ENCODE results near the gene MALAT1.
A peak's percentile ranks its signal among the peaks of the same experiment; 100 is the strongest.

Gene MALAT1

GRCh38 chr11:65479184-65480145, 19.4 kb upstream of the MALAT1 start:
- no peak for DNase-seq

DNA sequence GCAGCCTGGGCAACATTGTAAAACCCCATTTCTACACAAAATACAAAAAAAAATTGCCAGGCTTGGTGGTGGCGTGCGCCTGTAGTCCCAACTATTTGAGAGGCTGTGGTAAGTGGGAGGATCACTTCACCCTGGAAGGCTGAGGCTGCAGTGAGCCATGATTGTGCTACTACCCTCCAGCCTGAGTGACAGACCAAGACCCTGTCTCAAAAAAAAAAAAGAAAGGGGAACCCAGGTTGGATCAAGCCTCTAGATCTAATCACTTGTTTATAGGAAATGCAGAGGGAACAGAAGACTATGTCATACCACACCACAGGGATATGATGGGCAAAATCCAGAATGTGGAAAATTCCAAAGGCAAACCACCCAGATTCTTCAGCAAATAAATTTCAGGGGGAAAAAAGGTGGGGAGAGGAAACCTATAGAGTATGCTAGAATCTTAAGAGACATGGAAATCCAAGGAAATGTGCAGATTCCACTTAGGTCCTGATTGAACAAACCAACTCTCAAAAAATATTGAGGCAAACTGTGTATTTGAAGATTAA, 16.5 kb upstream of the MALAT1 start:
- DNase-seq, result no peak

DNA sequence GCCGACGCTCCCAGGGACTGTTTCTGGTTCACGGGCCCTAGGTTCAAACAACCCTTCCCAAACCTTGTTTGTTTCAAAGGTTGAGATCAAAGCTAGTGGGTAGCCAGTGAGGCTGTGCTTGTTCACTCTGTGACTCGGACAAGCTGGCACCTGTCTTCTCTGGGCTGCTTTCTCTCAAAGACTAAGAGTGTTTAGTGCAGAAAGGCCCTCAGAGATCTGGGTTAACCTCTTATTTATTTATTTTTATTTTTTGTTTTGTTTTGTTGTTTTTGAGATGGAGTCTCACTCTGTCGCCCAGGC, 13.0 kb upstream of the MALAT1 start:
- no peak for DNase-seq

DNA sequence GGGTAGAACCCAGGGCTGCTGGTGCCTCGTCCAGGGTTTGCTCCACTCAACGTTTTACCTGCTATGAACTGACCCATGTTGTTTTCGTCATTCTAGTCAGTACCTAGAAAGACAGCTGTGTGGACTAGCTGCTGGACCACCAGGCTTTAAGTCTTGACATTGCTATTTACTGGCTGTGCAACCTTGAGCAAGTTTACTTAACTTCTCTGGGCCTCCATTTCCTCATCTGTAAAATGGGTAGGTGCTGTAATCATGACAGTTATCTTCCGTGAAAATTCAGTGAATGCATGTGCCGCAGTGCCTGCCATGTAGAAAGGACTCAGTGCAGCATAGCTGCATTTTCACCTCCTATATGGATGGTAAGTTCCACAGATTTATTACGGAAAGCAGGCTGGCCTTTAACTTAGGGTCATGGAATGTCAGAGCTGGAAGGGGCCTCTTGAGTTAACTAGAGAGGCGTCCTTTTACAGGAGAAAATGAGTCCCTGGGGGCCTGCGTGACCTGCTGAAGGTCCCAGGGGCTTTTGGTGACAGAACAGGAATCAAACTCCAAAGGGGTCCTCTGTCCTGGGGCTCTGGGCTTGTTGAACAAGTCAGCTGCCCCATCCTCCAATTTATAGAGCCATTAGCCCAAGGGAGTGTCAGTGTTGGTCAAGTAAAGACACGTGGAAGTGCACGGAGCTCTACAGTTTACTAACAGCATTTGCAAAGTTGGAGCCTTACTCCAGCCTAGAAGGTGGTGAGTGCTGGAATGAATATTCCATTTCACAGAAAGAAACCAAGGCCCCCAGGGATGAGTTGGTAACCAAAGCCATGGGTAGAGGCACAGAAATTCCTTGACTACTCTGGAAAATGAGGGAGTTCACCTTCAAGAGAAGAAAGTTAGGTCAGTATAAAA, 12.0 kb upstream of the MALAT1 start:
- no peak for DNase-seq

DNA sequence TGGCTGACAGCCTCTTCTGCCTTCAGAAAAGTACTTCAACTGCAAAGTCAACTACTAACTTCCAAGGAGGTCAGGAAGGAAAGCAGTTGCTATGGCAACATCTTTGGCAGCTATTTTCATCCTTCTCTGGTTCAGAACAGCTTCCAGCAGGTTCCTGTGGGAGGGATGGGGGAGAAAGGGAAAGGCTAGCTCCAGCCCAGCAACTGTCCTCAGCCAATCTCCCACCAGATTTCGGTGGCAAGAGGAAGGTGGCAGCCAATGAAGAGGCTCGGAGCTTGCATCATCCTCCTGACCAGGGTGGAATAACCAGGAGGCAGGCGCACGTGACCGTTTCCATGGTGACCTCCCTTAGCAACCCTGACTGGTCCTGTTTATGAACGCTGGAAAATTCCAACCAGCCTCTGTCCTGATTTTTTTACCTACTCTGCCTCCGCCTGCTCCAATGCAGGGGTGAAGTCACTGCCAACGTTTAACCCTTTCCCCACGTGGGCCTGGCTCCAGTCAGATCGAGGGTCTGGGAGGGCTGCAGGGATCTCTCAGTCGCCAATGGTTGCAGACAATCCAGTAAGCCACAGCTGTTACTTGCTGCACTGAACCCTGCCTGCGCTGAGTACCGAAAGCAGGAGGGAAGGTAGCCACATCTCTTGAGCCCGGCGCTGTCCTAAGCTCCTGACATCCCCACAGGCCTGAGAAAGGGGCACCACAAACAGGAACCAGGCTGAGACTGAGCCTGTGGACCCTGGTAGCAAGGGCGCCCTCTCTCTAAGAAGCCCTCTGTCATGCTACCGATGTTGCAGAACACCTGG, 11.2 kb upstream of the MALAT1 start:
- DNase-seq, result no peak

DNA sequence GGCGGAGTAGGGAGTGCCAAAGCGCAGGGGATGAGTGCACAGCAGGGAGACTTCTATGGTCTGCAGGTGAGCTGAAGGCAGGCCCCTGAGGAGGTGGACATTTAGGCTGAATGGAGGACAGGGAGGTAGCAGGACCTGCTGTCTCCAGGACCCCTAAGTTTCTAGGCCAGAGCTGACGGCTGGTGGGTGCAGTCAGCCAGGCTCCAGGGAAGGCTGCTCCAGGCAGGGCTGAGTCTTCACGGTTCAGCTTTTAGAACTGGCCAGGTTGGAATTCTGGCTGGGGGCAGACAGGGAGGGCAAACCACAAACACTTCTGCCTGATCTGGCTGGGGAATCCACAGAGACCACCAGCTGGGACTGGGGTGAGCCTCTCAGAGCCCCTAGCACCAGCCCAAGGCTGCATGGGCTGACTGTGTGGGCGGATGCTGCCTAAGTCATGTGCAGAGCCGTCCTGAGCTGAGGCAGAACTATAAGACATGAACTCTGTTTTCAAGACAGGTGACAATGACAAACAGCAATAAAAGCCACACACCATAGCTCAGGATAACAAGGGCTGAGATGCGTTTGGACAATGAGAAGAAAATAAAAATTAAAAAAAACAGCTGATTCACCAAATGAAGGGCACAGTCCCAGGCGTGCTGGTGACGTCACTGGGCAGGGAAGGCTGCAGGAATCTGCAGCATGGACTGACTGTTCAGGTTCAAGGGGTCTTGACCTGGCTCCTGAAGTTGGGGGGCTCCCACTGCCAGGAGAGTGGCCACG, 10.4 kb upstream of the MALAT1 start:
- no peak for DNase-seq

GRCh38 chr11:65489035-65489705, 9.7 kb upstream of the MALAT1 start:
- no peak for DNase-seq

DNA sequence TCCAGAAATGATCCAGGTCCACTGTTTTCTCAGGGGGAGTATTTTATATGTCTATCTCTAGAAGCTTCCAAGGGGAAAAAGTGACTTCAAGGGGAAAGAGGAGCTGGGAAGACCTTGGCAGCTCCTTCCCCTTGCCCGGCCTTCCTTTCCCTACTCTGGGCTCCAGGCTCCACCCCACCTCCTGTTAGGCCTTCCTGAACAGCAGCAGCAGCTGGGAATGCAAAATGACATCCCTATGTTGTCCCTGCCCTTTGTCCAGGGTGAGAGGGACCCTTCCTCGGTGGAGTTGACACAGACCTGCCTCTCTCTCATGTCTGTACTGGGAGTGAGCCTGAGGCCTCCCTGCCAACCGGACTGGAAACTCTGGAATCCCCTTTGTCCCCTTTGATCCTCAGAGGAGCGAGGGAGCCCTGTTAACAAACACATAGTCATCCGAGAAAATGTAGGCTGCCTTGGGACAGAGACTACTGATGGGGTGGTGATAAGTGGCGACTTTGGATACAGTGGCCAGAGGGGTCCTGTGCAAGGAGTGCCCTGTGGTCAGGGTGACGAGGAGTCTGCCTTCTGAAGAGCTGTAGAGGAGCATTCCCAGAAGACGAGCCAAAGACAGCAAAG, 9.0 kb upstream of the MALAT1 start:
- DNase-seq, result no peak

- no peak for DNase-seq
These were observed 7.7 kb upstream of the MALAT1 start for GRCh38 chr11:65491163-65491465.

- no peak for DNase-seq
These were observed 7.0 kb upstream of the MALAT1 start for GRCh38 chr11:65491614-65492386.

GRCh38 chr11:65492387-65492636, 6.5 kb upstream of the MALAT1 start:
- no peak for DNase-seq

DNA sequence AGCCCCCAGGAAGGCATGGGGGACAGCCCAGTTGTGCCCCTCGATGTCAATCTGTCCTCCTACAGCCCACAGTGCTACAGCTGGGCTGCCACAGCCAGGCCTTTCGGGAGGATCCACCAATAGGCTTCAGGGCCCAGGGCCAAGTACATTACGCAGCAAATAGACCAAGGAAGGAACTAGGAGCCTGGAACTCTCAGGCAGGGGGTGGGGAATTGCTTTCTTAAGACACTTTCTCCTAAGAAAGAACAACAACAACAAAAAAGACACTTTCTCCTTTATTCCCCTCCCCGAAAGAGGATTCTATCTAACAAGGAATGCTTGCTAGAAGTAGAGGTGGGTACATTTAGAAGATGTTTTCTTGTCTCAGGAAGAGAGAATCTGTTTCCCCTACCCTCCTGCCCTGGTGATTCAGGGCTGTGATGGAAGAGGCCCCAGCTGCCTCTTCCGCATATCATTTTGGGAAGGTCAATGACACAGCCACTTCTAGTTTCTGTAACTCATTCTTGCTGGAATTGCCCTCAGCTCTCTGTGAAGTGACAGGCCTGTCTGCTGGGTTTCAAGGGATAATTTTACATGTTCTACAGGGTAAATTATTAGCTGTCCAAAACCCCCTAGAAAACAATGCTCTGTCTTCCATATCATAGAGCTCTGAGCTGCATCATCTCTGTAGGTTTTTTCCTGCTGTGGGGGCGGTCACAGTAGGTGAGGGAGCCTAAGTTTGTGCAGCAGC, 6.0 kb upstream of the MALAT1 start:
- no peak for DNase-seq

DNA sequence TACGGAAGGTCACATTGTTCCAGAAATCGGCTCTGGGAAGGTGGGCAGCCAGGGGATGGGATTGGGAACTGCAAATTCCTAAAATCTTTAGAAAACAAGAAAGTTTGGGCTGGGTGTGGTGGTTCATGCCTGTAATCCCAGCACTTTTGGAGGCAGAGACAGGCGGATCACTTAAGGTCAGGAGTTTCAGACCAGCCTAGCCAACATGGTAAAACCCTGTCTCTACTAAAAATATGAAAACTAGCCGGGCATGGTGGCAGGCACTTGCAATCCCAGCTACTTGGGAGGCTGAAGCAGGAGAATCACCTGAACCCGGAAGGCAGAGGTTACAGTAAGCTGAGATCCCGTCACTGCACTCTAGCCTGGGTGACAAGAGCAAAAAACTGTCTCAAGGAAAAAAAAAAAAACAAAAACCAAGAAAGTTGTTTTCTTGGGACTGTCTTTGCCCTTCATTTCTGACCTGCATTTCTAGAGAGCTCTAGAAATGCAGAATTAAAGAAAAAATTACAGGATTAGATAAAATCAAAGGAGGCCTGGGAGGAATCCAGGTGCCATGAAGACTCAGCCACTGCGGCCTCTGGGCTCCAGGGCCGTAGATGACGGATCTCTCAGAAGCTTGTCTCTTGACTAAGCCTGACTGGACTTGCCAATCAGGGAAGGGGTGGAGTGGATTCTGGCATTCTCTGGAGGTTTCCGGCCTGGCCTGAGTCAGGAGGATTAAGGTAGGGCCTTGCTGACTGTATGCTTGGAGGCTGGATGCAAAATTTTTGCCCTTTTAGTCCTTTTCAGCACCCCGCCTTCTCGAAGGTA, 5.3 kb upstream of the MALAT1 start:
- DNase-seq, result no peak

DNA sequence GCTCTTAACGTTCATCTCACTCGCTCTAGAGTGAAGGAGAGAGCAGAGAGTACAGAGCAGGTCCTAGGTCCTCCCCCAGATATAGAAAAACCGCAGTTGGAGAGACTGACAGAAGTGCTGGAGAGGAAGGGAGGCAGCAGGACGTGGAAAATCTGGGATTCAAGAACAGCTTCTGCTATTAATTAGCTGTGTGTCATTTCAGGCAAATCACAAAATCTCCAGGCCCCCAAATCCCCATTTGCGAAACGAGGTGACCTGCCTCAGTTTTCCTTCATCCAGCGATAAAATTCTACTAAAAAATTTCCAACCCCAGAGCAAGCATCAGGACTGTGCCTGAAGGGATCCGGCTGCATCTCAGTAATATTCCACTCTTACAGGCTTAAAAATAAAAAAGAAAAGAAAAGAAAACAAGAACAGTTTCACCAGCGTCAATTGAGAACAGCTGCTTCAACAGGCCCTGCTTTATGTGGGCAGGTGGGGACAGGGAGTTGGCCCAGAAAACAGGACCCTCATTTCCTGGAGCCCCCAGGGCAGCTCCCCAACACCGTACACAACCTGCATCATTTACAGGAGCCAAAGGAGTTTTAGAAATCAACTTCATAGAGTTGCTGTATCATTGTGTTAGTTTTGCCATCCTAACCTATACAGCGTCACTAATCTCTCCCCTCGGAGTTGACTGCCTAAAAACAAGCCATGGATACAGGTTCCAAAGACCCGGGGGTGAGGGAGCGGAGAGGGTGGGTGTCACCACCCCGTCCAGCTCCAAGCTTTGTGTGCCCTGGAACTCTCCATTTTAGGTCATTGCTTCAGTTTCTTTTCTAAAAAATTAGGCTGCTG, 2.3 kb upstream of the MALAT1 start:
- DNase-seq, result no peak

DNA sequence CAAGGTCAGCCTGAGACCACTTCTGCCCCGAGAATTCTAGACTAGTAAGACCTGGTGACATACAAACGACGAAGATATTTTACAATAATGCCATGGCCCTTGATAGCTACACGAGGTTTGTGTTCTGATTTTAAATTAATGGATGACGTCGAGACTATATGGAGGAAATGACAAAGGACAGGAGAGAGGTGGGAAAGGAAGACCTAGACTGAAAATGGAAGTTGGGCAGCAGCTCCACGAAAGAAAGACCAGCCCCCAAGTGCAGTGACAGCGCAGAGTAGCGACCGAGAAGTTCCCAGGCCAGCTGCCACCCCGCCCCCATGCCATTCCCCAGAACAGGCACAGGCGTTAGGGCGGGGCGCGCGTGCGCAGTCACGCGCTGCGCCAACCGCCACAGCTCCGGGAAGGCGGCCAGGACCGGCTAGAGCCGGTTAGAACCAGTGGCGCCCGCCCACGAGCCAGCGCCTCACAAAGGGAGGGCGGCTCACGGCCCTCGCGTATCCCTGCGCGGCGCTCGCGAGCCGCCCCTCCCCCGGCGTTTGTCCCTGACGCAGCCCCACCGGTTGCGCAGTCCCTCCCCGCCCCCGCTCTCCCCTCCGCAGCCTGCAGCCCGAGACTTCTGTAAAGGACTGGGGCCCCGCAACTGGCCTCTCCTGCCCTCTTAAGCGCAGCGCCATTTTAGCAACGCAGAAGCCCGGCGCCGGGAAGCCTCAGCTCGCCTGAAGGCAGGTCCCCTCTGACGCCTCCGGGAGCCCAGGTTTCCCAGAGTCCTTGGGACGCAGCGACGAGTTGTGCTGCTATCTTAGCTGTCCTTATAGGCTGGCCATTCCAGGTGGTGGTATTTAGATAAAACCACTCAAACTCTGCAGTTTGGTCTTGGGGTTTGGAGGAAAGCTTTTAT, 1.5 kb upstream of the MALAT1 start:
- peak; percentile 96 to 99 (median 96) for DNase-seq

DNA sequence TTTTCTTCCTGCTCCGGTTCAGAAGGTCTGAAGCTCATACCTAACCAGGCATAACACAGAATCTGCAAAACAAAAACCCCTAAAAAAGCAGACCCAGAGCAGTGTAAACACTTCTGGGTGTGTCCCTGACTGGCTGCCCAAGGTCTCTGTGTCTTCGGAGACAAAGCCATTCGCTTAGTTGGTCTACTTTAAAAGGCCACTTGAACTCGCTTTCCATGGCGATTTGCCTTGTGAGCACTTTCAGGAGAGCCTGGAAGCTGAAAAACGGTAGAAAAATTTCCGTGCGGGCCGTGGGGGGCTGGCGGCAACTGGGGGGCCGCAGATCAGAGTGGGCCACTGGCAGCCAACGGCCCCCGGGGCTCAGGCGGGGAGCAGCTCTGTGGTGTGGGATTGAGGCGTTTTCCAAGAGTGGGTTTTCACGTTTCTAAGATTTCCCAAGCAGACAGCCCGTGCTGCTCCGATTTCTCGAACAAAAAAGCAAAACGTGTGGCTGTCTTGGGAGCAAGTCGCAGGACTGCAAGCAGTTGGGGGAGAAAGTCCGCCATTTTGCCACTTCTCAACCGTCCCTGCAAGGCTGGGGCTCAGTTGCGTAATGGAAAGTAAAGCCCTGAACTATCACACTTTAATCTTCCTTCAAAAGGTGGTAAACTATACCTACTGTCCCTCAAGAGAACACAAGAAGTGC, 661 bp upstream of the MALAT1 start:
- DNase-seq, result no peak

GRCh38 chr11:65498727-65498976, 193 bp upstream of the MALAT1 start:
- DNase-seq, result no peak

All from activated CD4-positive, CD25-positive, alpha-beta regulatory T cell (primary cell).